AG04449 (cell line): ENCODE measurements around the gene TTC12.

Experiments
- CTCF ChIA-PET: fragments of 350-600 bp; formaldehyde crosslinking; extraction: SDS; loops from one replicate; lab custom pipeline; 2021; ENCODE audit warnings: antibody characterized with exemption; lab: Yijun Ruan, JAX
- POLR2A ChIA-PET: fragments of 400-600, 350-600 bp; formaldehyde crosslinking; extraction: SDS; loops from one replicate; lab custom pipeline; 2020; ENCODE audit warnings: antibody characterized with exemption, inconsistent platforms; lab: Yijun Ruan, JAX
- DNase-seq: peaks from one replicate; pipeline ENCODE4 v3.0.0-alpha.2; 2010; ENCODE audit warnings: low read depth, low spot score
- H3K4me3 ChIP-seq: 2 replicates; pipeline ENCODE4 v1.5.1; 2011; ENCODE audit warnings: low read depth, mild to moderate bottlenecking, control low read depth, low read length
- TF ChIP-seq, protein P1 (sequence below): IDR thresholded peaks from one replicate; pipeline ENCODE4 v1.5.1; 2011; ENCODE audit warnings: mild to moderate bottlenecking, moderate library complexity, low read length, control low read depth, inconsistent platforms; ENCODE audit not compliant: insufficient read depth; ENCODE audit errors: missing control alignments

TTC12 gene

DNA sequence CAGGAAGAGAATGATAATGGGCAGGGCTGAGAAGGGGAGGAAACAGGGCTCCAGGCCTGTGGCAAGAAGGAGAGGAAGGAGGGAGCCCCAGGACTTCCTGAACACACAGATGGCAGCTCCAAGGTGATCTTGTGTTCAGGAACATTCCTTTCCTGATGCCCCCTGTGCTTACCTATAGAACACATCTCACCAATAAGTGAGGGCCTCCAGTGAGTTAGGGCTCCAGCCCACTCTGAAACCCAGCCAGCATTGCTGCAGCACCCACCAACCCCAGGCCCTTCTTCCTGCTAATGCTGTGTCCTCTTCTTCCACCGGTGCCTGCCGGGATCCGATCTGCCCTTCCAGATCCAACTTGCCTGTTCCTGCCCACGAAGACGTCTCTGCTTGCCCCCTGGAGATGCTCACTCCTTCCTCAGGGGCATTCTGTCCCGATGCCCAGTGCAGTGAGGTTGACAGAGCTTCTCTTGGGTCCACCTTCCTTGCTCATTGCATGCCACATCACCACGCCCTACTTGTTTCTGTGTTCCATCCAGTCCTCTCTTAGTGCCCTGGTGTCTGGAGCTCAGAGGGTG lies 90.6 kb downstream of the TTC12 start:
- ChIA-PET CTCF (no interaction called here), POLR2A (no interaction called here)
- TF ChIP-seq, protein P1, sequence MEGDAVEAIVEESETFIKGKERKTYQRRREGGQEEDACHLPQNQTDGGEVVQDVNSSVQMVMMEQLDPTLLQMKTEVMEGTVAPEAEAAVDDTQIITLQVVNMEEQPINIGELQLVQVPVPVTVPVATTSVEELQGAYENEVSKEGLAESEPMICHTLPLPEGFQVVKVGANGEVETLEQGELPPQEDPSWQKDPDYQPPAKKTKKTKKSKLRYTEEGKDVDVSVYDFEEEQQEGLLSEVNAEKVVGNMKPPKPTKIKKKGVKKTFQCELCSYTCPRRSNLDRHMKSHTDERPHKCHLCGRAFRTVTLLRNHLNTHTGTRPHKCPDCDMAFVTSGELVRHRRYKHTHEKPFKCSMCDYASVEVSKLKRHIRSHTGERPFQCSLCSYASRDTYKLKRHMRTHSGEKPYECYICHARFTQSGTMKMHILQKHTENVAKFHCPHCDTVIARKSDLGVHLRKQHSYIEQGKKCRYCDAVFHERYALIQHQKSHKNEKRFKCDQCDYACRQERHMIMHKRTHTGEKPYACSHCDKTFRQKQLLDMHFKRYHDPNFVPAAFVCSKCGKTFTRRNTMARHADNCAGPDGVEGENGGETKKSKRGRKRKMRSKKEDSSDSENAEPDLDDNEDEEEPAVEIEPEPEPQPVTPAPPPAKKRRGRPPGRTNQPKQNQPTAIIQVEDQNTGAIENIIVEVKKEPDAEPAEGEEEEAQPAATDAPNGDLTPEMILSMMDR: no peak

DNA sequence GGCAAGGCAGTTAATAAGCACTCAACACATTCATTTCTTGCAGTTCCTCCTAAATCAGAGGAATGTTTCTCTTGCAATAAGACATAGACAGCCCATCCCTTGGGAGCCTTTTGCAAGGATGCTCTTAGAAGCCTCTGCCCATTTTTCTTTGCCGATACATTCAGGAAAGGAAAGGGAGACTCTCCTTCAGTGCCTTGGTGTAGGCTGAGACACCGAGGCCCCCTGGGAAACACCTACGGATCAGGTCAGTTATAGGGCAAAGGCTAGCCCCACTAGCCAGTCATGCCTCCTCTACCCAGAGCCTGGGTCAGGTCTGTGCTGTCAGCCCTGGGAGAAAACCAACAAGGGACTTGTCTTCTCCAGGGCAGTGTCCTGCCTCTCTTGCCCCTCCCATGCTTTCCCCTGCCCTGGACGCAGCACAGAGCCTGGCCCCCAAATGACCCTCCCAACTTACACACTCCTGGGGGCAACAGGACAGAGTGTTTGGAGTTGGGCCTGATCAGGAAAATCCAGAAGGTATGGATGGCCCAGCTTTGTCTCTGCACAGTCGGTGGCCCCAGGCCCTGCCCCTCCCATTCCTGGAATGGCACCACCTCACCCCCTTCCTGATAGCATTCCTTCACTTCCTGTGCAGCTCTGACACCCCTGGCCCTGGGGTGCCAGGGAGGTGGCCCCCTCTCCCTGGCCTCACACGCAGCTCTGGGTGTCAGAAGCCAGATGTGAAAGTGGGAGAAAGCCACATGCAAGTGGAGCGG lies 91.5 kb downstream of the TTC12 start:
- TF ChIP-seq, protein P1: no peak
- DNase-seq: no peak
- ChIA-PET CTCF (no interaction called here), POLR2A (no interaction called here)
- no peak overlapping the region for H3K4me3 ChIP-seq

More for the DNA sequence above, 90.6 kb downstream of the TTC12 start:
- no peak for DNase-seq
- no peak overlapping the region for H3K4me3 ChIP-seq

DNA sequence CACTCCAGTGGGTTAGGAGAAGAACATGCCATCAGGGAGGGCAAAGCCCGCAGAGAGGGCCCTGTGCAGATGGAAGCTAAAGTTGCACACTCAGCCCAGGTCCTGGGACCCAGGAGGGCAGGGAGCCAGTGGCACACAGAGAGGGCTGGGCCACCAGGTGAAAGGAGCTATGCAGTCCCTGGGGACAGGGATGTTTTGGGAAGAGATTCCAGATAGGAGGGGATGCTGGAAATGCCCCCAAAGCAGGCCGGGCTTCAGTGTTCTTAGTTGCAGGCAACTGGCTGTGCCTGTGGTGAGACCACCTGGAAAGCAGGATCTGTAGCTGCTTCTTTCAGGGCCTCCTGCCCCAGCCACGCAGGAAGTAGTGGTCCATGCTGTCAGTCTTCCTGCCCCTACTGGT lies 92.8 kb downstream of the TTC12 start:
- TF ChIP-seq, protein P1: no peak
- CTCF ChIA-PET: no interaction called here
- DNase-seq: no peak
- no peak overlapping the region for H3K4me3 ChIP-seq
- POLR2A ChIA-PET: no interaction called here

DNA sequence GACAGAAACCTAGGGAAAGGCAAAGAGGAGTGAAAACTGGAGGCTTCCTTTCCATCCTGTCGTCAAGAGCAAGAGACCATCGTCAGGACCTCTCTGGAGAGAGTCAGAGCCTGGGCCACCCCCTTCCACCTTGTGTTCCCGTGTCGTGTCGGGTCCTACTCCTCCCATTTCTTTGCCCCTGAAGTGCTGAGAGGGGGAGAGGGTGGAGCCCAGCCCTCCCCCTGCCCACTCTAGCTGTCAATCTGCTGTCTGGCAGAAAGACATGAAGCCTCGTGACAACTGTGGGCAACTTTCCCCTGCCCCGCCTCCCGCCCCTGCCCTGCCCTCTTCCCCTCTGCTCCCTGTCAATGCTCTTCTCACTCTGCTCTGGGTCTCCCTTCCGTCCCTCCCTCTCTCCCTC lies 93.8 kb downstream of the TTC12 start:
- TF ChIP-seq, protein P1: no peak
- H3K4me3 ChIP-seq: no peak overlapping the region
- CTCF ChIA-PET: no interaction called here
- DNase-seq: no peak
- POLR2A ChIA-PET: no interaction called here

DNA sequence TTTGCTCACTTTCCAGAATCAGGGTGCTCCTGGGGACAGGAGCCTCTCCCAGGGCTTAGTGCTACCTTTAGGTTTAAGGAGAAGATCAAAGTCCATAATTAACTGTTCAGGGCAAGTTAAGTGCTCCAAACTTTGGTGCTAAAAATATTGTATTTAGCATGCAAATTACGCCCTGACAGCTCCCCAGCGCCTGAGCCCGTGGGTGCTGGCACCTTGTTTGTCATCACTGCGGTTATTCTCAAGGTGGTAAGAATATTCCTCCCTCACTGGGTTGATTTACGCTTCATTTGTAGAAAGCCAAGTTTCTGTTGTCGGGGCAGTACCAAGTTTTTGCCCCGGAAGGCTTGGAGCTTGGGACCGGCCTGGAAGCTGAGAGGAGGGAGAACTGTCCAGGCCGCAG lies 94.5 kb downstream of the TTC12 start:
- no peak overlapping the region for H3K4me3 ChIP-seq
- POLR2A ChIA-PET: no interaction called here
- TF ChIP-seq, protein P1: no peak
- DNase-seq: no peak
- CTCF ChIA-PET: no interaction called here

DNA sequence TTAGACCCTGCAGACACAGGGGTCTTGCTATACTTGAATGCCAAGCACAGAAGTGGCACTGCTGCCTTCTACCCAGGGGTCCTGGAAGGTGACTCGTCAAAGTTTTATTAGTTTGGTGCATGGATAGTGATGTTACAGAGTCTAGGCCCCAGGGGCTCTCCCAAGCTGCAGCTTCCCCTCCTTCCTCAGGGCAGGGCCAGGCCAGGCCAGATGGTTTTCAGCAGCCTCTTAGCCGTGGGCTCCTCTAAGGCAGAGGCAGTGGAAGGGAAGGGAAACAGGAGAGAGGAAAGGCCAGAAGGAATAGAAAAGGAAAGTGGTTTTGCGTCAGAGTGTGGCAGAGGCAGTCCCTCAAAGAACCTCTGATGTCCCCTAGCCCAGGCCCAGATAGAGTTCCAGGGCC lies 95.1 kb downstream of the TTC12 start:
- DNase-seq: no peak
- no peak overlapping the region for H3K4me3 ChIP-seq
- TF ChIP-seq, protein P1: no peak
- ChIA-PET CTCF (no interaction called here), POLR2A (no interaction called here)
